ENCODE measurements around the gene TRIM2.

TRIM2 gene

GRCh38 chr4:153269218-153269990 is 65.2 kb downstream of the TRIM2 start:
- ChIA-PET CTCF (no interaction called here), POLR2A (ENCODE audit: low non-redundant PET) (no interaction called here)
- no peak for DNase-seq (ENCODE audit: low spot score)
- H3K27ac ChIP-seq, result no peak overlapping the region
- TF ChIP-seq, protein P1, sequence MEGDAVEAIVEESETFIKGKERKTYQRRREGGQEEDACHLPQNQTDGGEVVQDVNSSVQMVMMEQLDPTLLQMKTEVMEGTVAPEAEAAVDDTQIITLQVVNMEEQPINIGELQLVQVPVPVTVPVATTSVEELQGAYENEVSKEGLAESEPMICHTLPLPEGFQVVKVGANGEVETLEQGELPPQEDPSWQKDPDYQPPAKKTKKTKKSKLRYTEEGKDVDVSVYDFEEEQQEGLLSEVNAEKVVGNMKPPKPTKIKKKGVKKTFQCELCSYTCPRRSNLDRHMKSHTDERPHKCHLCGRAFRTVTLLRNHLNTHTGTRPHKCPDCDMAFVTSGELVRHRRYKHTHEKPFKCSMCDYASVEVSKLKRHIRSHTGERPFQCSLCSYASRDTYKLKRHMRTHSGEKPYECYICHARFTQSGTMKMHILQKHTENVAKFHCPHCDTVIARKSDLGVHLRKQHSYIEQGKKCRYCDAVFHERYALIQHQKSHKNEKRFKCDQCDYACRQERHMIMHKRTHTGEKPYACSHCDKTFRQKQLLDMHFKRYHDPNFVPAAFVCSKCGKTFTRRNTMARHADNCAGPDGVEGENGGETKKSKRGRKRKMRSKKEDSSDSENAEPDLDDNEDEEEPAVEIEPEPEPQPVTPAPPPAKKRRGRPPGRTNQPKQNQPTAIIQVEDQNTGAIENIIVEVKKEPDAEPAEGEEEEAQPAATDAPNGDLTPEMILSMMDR (conservative IDR thresholded peaks at IDR 0.05; ENCODE audit: low read depth), result no peak

- POLR2A ChIA-PET (ENCODE audit: low non-redundant PET), result no interaction called here
- H3K27ac ChIP-seq, result no peak overlapping the region
- DNase-seq (ENCODE audit: low spot score), result no peak
- TF ChIP-seq, protein P1 (conservative IDR thresholded peaks at IDR 0.05; ENCODE audit: low read depth), result no peak
- CTCF ChIA-PET, result no interaction called here
Observed at GRCh38 chr4:153270361-153270760, 66.1 kb downstream of the TRIM2 start.

GRCh38 chr4:153271820-153272219 is 67.6 kb downstream of the TRIM2 start:
- no peak for DNase-seq (ENCODE audit: low spot score)
- TF ChIP-seq, protein P1 (conservative IDR thresholded peaks at IDR 0.05; ENCODE audit: low read depth), result no peak
- POLR2A ChIA-PET (ENCODE audit: low non-redundant PET), result no interaction called here
- no peak overlapping the region for H3K27ac ChIP-seq
- CTCF ChIA-PET, result interaction anchor here (0.6 kb wide), 1 partner anchor 658 kb away, joined by 4 read pairs; no protein-coding TSS in a partner anchor

- ChIA-PET CTCF (interaction anchor here (0.6 kb wide), 1 partner anchor 129 kb away, joined by 3 read pairs; no protein-coding TSS in a partner anchor), POLR2A (ENCODE audit: low non-redundant PET) (interaction anchor here (0.7 kb wide), 1 partner anchor 51 kb away, joined by 7 read pairs; no protein-coding TSS in a partner anchor)
- TF ChIP-seq, protein P1 (conservative IDR thresholded peaks at IDR 0.05; ENCODE audit: low read depth), result no peak
- H3K27ac ChIP-seq, result no peak overlapping the region
- DNase-seq (ENCODE audit: low spot score), result no peak
Observed at GRCh38 chr4:153273751-153274150, 69.5 kb downstream of the TRIM2 start.

DNA sequence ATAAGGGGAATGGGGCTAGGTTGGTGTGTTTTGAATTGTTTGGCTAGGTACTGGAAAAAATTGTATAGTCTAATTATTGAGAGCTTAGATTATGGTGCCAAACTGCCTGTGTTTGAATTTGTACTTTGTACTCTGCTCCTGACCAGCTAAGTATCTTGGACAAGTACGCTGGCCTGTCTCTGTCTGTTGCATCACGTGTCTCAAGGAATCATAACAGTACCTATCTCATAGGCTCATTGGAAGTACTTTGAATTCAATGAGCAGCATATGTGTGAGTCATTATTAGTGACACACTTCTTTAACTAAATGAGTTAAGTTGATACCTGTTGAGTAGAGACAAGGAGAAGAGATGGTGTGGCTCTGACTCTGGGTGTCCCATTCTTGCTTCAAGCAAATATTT is 70.7 kb downstream of the TRIM2 start:
- DNase-seq (ENCODE audit: low spot score), result no peak
- POLR2A ChIA-PET (ENCODE audit: low non-redundant PET), result no interaction called here
- no peak overlapping the region for H3K27ac ChIP-seq
- CTCF ChIA-PET, result no interaction called here
- TF ChIP-seq, protein P1 (conservative IDR thresholded peaks at IDR 0.05; ENCODE audit: low read depth), result no peak

DNA sequence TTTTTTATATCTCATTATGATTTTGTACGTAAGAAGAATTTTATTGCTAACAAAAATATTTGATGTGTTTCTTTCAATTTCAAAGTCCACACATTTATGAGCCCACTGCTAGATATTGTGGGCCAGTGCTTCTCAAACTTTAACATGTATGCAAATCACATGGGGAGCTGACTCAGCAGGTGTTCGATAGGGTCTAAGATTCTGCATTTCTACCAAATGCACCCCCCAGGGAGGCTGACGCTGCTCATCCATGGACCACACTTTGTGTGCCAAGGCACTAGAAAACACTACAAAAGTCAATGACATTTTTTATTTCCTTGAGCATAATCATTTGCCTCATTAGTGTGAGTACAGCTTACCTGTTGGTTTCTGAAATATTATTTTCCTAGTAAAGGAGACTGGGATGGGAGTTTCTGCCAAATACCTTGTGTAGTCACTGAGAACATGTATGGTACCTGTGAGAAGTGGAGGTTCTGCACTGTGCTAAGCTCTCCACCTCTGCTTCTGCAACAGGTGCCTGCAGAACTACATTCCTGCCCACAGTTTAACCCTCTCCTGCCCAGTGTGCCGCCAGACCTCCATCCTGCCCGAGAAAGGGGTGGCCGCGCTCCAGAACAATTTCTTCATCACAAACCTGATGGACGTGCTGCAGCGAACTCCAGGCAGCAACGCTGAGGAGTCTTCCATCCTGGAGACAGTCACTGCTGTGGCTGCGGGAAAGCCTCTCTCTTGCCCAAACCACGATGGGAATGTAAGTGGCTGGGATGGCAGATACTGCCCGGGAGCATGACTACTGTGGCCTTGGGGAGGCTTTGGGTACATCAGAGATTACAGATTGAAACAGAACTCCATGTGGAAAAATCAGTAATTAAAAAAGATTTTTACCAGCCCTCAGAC is 71.4 kb downstream of the TRIM2 start:
- TF ChIP-seq, protein P1 (conservative IDR thresholded peaks at IDR 0.05; ENCODE audit: low read depth), result no peak
- no peak for DNase-seq (ENCODE audit: low spot score)
- H3K27ac ChIP-seq, result no peak overlapping the region
- ChIA-PET POLR2A (ENCODE audit: low non-redundant PET) (no interaction called here), CTCF (interaction anchor here (0.8 kb wide), 1 partner anchor 68 kb away, joined by 3 read pairs; no protein-coding TSS in a partner anchor)

Measured in RWPE1 (cell line).